Stimulated activated CD8-positive, alpha-beta memory T cell treated with anti-CD3 and anti-CD28 coated beads, Interleukin-15, amount 100 ng/mL, for 48 hours (primary cell): ENCODE measurements around the gene HORMAD2.
"Not testable (repeated sequence)": the region's sequence is repeated elsewhere in the genome, so short reads cannot be mapped to it uniquely, and the experiment has no call there.

Experiments used
- DNase-seq, 2 donors: peaks; one replicate each; pipeline ENCODE4 v3.0.0-alpha.2; 2020; ENCODE audit warnings: low read depth in 2 of 2

HORMAD2 gene

GRCh38 chr22:30057375-30057774 is 22.9 kb upstream of the HORMAD2 start:
- DNase-seq: no peak

GRCh38 chr22:30059346-30060020 is 20.8 kb upstream of the HORMAD2 start:
- not testable (repeated sequence) for DNase-seq

GRCh38 chr22:30061094-30061493 is 19.2 kb upstream of the HORMAD2 start:
- not testable (repeated sequence) for DNase-seq

GRCh38 chr22:30062259-30062658 is 18.0 kb upstream of the HORMAD2 start:
- DNase-seq: no peak

GRCh38 chr22:30062950-30063349 is 17.3 kb upstream of the HORMAD2 start:
- DNase-seq: no peak

- no peak for DNase-seq
Measured at GRCh38 chr22:30064172-30064571, 16.1 kb upstream of the HORMAD2 start.

- DNase-seq: no peak
Measured at GRCh38 chr22:30073743-30074142, 6.5 kb upstream of the HORMAD2 start.

- no peak for DNase-seq
Measured at GRCh38 chr22:30074147-30074546, 6.1 kb upstream of the HORMAD2 start.

- DNase-seq: no peak
Measured at GRCh38 chr22:30074994-30075393, 5.3 kb upstream of the HORMAD2 start.

GRCh38 chr22:30077279-30077880 is 2.9 kb upstream of the HORMAD2 start:
- DNase-seq: no peak

- no peak for DNase-seq
Measured at GRCh38 chr22:30078320-30079311, 1.6 kb upstream of the HORMAD2 start.

GRCh38 chr22:30080805-30081204 is 541 bp downstream of the HORMAD2 start:
- DNase-seq: no peak

- DNase-seq: no peak
Measured at GRCh38 chr22:30086496-30086895, 6.2 kb downstream of the HORMAD2 start.

- not testable (repeated sequence) for DNase-seq
Measured at GRCh38 chr22:30087037-30087436, 6.8 kb downstream of the HORMAD2 start.

- DNase-seq: no peak
Measured at GRCh38 chr22:30087611-30088010, 7.3 kb downstream of the HORMAD2 start.

- DNase-seq: no peak
Measured at GRCh38 chr22:30088468-30088867, 8.2 kb downstream of the HORMAD2 start.

GRCh38 chr22:30089655-30089974 is 9.4 kb downstream of the HORMAD2 start:
- no peak for DNase-seq

- no peak for DNase-seq
Measured at GRCh38 chr22:30092686-30093085, 12.4 kb downstream of the HORMAD2 start.

GRCh38 chr22:30094804-30095203 is 14.5 kb downstream of the HORMAD2 start:
- DNase-seq: no peak

GRCh38 chr22:30097861-30098260 is 17.6 kb downstream of the HORMAD2 start:
- no peak for DNase-seq

- not testable (repeated sequence) for DNase-seq
Measured at GRCh38 chr22:30100770-30101169, 20.5 kb downstream of the HORMAD2 start.

GRCh38 chr22:30104501-30105156 is 24.4 kb downstream of the HORMAD2 start:
- no peak for DNase-seq
